AG20443 (cell line): ENCODE data around the gene LAMP1.
"Not testable (repeated sequence)": the region's sequence is repeated elsewhere in the genome, so short reads cannot be mapped to it uniquely, and the experiment has no call there.

ENCODE experiments used
- DNase-seq: peaks from one replicate; pipeline ENCODE4 v3.0.0; 2012; ENCODE audit warnings: low spot score, mixed read lengths

LAMP1 gene

DNA sequence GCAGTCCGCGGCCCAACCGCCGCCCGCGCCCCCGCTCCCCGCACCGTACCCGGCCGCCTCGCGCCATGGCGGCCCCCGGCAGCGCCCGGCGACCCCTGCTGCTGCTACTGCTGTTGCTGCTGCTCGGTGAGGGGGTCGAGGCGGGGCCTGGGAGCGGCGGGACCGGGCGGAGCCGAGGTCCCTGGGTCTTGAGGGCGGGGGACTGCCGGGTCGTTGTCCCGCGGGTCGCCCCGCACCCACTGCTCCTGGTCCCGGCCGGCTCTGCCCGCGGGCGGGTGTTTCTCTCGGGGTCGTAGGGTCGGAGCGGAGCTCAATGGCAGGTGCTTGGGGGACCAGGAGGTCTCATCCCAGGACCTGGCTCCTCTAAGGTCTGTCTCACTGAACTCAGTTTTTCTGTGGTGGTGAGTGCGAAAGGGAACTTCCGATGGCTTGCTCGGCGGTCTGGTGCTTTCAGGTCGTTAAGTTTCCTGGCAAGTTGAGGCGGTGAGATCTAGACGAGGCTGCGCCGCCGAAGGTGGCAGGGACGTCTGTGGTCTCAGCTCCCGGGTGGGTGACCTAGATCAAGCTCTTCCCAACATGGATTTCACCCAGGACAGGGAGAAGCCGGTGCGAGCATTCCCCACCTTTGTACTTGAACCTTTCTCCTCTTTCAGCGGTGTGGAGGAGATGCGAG, 467 bp downstream of the LAMP1 start:
- peak; percentile 31 for DNase-seq

DNA sequence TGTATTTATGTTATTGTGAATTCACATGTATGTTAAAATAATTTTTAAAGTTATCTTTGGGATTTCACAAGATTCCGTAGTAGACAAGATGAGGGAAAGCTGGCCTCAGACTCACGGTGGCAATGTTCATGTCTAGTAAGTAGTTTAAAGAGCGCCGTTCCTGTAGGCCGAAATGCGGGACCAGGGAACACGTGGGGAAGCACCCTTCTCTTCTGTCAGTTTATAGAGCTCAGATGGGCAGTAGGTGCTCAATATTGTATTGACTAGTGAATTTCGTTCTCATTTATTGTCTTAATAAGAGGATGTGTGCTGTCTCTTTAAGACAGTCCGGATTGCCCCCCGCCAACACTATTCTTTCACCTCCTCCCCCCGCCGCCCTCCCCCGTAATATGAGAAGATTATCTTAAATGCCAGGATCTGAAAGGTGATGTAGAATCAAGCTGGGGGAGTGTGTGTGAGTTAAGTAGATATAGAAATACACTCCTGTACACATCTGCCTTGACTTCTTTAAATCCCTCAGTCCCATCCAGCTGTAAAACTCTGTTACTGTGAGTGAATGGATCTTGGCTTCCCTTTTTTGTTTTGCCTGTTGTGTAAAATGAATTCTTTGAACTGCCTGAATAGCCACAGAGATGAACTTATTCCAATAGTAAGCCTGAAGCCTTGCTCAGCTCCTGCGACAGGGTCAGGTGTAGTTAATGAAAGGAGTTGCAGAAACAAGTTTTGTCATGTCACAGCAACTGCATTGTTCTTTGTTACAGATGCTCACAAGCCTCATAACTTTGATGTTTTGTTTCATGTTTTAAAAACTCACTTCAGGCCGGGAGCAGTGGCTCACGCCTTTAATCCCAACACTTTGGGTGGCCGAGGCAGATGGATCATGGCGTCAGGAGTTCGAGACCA, 1.3 kb downstream of the LAMP1 start:
- DNase-seq, result no peak

DNA sequence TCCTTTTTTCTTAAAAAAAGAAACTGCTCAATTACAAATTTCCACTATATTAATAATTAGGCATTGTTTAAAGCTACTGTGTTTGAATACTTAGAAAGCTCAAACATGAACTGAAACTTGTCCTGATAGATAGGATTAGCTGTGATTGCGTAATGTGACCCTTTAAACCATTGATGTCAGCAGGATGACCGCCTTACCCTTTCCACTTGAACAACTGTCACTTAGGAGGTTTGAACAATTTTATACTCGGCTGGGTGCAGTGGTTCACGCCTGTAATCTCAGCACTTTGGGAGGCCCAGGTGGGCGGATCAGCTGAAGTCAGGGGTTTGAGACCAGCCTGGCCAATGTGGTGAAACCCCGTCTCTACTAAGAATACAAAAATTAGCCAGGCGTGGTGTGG, 2.9 kb downstream of the LAMP1 start:
- DNase-seq, result no peak

DNA sequence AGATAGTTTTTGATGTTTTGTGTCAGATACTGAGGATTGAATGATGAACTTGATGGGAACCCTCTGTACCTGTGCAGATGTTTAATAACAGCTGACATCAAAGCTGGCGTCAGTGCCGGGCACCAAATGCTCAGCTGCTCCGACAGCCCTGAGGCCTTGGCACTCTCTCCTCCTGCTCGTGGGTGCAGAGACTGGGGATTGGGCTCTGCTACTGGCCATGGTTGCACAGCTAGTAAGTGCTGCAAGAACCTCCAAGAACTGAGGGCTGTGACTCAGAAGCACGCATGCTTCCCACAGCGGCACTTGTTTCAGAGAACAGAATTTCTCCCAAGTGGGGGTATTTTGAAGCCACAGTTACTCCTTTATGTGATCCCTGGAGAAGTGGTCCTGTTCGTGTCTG, 5.9 kb downstream of the LAMP1 start:
- DNase-seq, result no peak

DNA sequence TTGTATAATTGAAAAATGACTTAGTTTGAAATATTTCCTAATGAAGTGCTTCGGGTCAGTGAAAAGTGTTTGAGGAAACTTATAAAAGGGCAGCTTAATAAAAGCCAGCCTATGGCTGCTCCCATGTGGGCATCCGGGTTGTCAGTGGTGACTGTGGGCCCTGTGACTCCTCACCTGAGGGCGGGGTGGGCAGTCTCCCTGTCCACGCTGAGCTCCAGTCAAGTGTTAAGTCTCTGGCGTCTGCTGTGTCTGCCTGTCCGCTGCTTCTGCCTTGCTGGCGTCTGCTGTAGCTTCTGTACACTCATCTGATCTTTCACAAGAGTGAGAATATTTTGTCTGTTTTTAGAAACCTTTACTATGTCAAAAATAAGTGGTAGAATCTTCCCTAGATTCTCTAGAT, 7.1 kb downstream of the LAMP1 start:
- DNase-seq, result no peak

DNA sequence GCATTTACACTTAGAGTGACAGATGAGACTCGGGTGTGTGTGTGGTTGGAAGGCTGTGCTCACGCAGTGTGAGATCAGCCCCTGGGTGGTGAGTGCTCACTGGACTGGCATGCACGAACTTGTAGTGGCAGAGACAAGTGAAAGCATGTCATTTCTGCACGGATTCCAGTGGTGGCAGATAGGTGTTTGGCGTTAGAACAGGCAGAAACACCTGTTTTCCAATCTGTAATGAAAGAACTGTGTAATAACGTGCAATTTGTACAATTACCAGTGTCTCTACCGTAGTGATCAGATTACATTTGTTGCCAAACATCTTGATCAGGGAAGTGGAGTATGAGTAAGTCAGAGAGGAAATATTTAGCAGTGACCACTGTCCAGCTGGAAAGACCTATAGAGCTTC, 8.2 kb downstream of the LAMP1 start:
- peak; percentile 71 for DNase-seq

DNA sequence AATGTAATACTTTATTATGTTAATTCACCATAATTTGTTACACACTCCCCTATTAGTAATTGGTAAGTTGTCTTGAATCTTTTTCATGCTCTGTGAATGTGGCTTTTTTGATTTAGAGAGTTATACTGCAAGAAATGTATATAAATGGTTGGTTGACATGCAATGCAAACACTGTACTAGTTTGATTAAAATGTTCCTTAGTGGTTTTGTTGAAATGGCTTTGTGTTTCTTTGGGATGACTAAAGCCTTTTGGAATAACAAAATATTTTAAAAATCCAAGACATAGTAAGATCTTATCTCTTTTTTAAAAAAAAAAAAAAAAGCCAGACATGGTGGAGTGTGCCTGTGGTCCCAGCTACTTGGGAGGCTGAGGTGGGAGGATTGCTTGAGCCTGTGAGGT, 10.5 kb downstream of the LAMP1 start:
- DNase-seq, result no peak

DNA sequence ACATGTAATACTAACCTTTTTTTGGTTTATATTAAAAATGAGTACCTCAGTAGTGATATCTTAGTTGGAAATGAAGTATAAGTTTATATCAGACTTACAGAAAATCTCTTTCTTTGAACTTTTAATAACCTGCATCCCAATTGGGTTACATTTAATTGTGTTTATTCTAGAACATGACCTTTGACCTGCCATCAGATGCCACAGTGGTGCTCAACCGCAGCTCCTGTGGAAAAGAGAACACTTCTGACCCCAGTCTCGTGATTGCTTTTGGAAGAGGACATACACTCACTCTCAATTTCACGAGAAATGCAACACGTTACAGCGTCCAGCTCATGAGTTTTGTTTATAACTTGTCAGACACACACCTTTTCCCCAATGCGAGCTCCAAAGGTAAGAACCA, 12.4 kb downstream of the LAMP1 start:
- DNase-seq, result no peak

DNA sequence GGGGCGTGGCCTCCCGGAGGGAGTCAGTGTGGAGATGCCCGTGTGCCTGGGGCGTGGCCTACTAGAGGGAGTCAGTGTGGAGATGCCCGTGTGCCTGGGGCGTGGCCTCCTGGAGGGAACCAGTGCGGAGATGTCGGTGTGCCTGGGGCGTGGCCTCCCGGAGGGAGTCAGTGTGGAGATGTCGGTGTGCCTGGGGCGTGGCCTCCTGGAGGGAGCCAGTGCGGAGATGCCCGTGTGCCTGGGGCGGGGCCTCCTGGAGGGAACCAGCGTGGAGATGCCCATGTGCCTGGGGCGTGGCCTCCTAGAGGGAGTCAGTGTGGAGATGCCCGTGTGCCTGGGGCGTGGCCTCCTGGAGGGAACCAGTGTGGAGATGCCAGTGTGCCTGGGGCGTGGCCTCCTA, 17.1 kb downstream of the LAMP1 start:
- not testable (repeated sequence) for DNase-seq

DNA sequence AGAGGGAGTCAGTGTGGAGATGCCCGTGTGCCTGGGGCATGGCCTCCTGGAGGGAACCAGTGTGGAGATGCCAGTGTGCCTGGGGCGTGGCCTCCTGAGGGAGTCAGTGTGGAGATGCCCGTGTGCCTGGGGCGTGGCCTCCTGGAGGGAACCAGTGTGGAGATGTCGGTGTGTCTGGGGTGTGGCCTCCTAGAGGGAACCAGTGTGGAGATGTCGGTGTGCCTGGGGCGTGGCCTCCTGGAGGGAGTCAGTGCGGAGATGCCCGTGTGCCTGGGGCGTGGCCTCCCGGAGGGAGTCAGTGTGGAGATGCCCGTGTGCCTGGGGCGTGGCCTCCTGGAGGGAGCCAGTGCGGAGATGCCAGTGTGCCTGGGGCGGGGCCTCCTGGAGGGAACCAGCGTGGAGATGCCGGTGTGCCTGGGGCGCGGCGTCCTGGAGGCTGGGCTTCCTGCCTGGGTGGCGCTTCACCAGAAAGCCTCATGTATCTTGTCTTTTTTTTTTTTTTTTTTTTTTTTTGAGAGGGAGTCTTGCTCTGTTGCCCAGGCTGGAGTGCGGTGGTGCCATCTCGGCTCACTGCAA, 17.9 kb downstream of the LAMP1 start:
- not testable (repeated sequence) for DNase-seq

DNA sequence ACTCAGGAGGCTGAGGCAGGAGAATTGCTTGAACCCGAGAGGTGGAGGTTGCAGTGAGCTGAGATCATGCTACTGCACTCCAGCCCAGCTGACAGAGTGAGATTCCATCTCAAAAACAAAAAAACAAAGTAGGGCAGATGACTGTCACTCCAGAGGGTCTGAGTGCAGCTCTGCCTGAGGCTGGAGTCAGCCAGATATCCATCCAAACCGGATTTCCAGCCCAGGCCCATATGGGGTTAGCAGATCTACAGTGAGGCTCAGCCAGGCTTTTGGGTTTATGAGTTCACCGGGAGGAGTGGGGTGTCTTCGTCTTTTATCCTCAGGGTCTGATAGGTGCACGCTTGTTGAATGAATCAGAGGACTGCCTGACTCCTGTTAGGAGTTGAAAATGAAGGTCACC, 19.0 kb downstream of the LAMP1 start:
- DNase-seq, result no peak

DNA sequence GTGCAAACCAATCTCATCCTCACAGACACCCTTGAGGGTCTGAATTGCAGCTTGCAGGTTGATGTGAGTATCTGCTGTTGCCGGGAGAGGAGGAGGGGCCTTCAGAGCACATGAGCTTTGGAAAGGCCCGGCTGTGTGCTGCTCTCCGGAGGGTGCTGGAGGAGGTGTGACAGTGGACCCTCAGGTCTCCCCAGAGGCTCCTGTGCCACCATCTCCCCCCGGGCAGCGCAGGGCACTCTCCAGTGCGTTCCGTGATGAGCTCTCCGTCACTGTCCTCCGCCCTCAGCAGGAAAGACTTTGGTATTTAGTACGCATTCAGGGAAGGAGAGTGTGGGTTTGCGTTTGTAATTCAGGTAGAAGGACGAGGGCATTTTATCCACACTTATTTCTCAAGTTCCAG, 20.0 kb downstream of the LAMP1 start:
- DNase-seq, result no peak

DNA sequence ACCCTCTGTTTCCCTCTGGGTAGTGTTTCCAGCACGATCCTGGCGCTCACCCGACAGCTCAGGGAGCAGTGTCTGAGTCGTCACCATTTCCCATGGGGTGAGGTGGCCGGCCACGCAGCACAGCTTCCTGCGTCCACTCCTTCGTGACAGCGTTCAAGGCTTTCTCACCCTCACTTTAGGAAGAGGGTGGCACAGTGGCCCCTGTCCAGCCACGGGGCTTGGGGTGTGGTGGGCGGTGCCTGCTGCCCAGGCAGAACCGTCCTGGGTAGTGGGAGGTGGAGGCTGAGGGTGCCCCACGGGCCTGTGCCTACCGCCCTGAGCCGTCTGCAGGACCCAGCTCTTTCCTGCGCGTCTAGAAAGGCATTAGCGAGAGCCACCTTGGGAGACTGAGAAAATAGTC, 21.9 kb downstream of the LAMP1 start:
- DNase-seq, result no peak

DNA sequence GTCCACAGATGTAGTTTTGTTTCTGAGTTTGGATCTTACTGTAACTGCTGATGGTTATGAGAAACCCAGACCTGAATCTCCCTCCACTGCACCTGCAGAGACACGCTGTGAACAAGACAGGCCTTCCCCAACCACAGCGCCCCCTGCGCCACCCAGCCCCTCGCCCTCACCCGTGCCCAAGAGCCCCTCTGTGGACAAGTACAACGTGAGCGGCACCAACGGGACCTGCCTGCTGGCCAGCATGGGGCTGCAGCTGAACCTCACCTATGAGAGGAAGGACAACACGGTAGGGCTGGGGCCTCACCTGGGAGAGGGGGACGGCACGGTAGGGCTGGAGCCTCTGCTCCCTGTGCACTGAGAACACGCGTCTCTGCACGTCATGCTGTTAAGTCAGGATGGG, 22.3 kb downstream of the LAMP1 start:
- DNase-seq, result no peak

DNA sequence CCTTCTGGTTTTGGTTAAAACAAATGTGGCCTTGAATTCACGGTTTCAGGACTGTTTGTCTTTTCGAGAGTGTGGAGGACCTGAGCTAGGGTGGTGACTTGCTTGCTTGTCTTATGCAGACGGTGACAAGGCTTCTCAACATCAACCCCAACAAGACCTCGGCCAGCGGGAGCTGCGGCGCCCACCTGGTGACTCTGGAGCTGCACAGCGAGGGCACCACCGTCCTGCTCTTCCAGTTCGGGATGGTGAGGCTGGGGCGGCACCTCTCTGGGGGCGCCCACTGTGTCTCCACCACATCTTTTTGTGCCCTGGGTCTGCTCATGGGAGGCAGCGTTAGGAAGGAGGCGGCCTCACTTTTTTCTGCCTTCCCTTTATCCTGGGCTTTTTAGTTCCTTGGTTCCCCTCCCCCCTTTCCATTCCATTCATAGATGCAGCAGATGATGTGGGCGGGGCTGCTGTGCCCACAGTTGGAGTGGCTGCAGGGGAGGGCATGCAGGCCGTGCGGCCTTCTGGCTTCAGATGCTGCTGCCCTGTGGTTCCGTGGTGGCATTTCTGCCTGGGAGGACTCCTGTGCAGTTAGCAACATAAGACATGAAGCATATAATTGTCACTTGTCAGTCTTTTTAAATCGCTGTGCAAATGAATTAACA, 23.3 kb downstream of the LAMP1 start:
- DNase-seq, result no peak

DNA sequence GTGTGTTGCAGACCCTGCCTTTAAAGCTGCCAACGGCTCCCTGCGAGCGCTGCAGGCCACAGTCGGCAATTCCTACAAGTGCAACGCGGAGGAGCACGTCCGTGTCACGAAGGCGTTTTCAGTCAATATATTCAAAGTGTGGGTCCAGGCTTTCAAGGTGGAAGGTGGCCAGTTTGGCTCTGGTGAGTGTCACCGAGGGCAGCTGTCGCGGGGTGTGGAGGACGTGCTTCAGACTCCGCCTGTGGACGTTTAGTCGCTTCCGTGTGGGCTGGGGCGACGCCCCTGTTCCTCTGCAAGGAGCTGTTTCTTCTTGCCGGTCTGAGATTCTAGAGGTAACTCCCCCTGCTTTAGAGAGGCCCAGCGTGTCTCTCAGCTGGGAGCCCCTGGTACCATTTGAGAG, 24.5 kb downstream of the LAMP1 start:
- no peak for DNase-seq

DNA sequence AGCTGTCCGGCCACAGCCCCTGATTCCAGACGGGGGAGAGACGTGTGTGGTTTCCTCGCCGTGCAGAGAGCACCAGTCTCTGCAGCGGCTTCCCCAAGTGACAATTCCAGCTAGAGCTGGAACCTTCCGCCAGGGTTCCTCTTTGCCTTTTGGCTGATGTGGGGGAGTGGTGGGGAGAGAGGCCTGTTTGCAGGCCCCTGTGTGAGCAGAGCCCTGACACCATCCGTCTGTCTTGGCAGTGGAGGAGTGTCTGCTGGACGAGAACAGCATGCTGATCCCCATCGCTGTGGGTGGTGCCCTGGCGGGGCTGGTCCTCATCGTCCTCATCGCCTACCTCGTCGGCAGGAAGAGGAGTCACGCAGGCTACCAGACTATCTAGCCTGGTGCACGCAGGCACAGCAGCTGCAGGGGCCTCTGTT, 25.0 kb downstream of the LAMP1 start:
- DNase-seq, result no peak

DNA sequence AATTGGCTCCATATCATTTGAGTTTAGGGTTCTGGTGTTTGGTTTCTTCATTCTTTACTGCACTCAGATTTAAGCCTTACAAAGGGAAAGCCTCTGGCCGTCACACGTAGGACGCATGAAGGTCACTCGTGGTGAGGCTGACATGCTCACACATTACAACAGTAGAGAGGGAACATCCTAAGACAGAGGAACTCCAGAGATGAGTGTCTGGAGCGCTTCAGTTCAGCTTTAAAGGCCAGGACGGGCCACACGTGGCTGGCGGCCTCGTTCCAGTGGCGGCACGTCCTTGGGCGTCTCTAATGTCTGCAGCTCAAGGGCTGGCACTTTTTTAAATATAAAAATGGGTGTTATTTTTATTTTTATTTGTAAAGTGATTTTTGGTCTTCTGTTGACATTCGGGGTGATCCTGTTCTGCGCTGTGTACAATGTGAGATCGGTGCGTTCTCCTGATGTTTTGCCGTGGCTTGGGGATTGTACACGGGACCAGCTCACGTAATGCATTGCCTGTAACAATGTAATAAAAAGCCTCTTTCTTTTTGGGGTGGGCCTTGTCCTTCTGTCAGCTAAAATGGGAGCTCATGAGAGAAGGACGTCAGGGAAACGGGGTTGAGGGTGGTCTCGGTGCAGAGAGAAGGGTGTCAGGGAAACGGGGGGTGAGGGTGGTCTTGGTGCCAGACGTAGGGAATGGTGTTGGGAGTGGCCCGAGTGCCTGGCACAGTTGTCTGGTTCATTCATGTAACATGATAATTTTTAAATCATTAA, 26.0 kb downstream of the LAMP1 start:
- DNase-seq, result no peak

DNA sequence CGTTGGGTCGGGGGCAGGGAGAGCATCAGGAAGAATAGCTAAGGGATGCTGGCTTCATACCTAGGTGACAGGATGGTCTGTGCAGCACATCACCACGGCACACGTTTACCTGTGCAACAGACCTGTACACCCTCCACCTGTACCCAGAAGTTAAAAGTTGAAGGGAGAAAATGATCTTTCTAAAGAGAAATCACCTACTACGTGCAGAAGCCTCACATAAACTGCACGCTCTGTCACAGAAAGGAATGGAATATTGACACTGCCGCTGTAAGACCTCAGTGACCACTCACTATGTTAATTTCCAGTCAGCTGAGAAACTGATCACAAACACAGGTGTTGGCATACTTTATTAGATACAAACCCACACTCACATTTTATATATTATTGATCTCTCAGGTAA, 26.8 kb downstream of the LAMP1 start:
- no peak for DNase-seq

DNA sequence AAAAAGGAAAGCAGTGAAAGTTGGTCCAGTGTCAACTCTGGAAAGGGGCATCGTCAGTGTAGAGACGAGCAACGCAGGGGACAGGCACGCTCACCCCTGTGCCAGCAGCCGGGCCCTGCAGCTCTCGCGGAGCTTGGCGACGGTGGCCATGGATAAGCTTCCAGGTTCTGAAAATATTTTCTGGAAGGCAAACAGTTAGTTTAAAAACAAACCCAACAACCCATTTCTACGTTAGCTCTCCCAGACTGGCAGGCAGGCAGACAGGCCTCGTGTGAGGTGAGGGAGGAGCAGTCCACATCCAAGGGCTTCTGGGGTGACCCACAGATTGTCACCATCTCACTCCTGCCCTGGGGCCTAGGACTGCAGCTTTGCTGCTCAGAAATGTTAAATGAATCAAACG, 27.4 kb downstream of the LAMP1 start:
- DNase-seq, result no peak

DNA sequence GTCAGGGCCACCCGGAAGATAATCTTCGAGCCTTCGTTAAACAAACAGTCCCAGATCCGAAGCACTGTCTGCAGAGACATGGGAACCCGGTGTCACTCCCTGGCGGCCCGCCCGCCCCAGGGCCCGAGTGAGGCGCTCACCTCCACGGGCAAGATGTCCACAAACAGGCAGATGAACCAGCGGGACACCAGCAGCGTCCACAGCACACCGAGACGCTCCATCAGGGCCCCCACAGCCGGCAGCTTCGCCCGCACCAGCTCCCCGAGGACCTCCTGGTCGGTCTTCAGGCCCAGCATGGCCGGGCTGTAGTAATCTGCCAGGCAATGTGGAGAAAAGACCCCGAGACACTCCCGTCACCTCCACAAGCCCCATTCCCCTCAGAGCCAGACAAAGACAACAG, 28.7 kb downstream of the LAMP1 start:
- DNase-seq, result no peak

DNA sequence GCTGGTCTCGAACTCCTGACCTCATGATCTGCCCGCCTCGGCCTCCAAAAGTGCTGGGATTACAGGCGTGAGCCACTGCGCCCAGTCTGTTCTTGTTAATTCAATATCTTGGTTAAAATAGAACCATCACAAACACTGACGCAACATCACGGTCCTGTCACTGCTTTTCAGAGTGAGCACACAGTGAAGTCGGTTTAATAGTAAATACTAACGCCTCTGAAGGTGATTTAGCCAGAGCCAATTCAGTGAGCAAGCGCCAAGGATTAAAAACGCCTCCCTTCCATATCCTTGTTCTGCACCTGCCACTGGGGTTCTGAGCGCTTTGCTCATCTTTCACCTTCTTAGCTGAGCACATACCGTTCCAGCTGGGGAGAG, 30.3 kb downstream of the LAMP1 start:
- no peak for DNase-seq
